Cerebellar nuclear complex (tissue), 1 donor: ENCODE data around the gene CWC27.
"Not testable (repeated sequence)": the region's sequence is repeated elsewhere in the genome, so short reads cannot be mapped to it uniquely, and the experiment has no call there.

Source experiments
- DNase-seq, 2 experiments: peaks; one replicate each; lab custom pipeline; 2025; lab: John Stamatoyannopoulos, UW

Gene CWC27

GRCh38 chr5:64925123-64925522 is 156.4 kb downstream of the CWC27 start:
- no peak for DNase-seq

GRCh38 chr5:64929833-64930232 is 161.1 kb downstream of the CWC27 start:
- DNase-seq = no peak

DNA sequence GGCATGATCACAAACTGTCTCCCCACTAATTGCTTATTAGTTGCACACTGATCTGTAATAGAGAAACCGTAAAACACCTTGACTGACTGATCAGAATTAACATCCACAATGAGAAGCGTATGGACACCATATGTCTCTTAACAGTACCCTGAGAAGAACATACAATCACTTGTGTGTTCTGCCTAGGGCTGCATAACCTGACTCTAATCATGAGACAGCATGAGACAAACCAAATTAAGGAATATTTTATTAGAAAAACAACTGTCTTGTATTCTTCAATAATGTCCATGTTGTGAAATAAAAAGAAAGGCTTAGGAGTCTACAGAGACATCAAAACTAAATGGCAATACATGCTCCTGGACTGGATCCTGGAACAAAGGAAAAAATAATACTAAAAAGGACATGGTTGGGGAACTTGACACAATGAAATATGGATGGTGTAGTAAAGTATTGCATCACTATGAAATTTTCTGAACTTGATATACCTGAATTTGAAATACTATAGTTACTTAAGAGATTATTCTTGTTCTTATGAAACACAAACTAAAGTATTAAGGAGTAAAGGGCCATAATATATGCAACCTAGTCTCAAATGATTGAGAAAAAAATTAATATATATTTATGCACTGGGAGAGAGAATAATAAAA is 162.1 kb downstream of the CWC27 start:
- no peak for DNase-seq

- not testable (repeated sequence) for DNase-seq
Observed at GRCh38 chr5:64939422-64939771, 170.7 kb downstream of the CWC27 start.

DNA sequence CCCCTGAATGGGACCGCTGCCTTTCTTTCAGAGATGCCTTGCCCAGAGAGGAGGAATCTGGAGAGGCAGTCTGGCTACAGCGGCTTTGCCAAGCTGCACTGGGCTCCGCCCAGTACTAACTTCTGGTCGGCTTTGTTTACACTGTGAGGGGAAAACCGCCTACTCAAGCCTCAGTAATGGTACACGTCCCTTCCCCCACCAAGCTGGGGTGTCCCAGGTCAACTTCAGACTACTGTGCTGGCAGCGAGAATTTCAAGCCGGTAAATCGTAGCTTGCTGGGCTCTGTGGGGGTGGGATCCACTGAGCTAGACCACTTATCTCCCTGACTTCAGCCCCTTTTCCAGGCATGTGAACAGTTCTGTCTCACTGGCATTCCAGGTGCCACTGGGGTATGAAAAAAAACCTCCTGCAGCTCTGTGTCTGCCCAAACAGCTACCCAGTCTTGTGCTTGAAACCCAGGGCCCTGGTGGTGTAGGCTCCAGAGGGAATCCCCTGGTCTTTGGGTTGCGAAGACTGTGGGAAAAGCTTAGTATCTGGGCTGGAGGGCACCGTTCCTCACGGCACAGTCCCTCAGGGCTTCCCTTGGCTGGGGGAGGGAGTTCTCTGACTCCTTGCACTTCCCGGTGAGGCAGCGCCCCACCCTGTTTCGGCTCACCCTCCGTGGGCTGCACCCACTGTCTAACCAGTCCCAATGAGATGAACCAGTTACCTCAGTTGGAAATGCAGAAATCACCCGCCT is 171.2 kb downstream of the CWC27 start:
- no peak for DNase-seq

DNA sequence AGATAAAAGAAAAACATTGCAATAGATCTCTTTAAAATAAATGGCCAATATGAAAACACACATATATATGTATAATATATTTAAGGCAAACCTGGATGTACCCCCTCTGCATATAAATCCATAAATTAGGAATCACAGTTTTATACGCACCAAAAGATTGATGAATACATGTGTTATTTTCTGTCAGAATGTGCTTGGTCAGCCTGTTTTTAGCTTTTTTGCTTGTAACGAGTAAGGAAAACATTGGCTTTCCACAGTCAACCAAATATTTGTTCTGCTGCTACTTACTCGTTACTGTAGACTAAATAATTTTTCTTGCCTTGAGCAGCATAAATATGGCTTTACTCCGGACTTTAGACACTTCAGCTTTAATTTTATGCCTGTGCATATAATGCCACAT is 173.7 kb downstream of the CWC27 start:
- no peak for DNase-seq

DNA sequence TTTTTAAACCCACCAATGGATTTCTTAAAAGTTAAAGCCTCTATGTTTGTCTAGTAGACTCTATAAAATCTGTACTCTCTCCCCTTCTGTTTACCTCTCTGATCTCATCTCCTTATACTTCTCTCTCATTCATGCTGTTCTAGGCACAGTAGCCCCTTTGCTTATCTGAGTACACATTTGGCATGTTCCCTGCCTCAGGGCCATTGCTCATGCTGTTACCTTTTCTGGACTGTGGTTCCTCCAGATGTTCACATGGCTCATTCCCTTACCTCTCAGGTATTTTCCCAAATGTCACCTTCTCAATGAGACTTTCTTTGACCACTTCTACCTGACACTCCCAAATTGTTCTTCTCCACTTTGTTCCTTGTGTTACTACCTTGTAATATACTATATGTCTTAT is 176.1 kb downstream of the CWC27 start:
- DNase-seq = no peak

GRCh38 chr5:64947031-64947430 is 178.3 kb downstream of the CWC27 start:
- no peak for DNase-seq

GRCh38 chr5:64947801-64948200 is 179.1 kb downstream of the CWC27 start:
- no peak for DNase-seq

- no peak for DNase-seq
Observed at GRCh38 chr5:64949331-64949730, 180.6 kb downstream of the CWC27 start.

GRCh38 chr5:64952951-64953673 is 184.4 kb downstream of the CWC27 start:
- no peak for DNase-seq

GRCh38 chr5:64954518-64954917 is 185.8 kb downstream of the CWC27 start:
- no peak for DNase-seq

DNA sequence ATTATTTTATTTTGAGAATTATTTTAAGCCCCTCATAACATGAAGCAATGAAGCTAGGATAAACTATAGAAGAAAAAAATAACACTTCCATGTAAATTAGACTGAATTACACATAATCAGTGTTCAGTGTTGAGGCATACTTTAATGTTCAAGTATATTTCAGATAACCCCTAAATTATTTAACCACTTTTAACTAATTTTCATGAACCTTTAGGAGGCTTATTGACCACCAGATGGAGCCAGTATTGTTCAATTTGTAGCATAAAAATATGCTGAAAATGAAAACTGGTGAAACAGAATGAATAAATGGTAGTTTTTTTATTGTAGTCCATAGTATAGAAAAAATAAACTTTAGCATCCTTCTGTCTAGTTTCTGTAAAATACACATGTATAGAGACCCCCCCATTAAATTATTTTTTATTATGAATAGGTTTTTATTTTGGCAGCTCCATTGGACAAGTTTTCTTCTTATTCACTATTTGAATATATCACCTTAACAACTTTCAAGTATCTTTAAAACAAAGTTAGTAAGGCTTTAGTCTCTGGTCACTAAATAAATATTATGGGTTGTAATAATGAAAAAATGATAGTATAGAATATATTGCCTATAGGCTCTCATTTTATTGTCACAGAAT is 190.1 kb downstream of the CWC27 start:
- DNase-seq = no peak

DNA sequence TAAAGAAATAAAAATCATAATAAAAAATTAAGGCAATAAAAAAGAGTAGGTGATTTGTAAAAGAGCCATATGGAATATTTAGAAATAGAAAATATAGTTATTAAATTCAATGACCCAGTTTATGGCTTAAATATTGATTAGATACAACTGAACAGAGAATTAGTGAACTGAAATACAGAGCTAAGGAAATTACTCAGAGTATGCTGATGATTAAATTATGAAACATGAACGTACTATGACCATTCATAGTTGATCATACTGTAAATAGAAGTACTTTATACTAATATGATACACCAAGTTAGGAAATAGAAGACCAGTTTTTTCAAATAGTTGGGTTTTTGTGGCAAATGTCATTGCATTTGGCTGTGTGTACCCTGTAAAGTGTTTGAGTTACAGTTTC is 194.5 kb downstream of the CWC27 start:
- DNase-seq = no peak

DNA sequence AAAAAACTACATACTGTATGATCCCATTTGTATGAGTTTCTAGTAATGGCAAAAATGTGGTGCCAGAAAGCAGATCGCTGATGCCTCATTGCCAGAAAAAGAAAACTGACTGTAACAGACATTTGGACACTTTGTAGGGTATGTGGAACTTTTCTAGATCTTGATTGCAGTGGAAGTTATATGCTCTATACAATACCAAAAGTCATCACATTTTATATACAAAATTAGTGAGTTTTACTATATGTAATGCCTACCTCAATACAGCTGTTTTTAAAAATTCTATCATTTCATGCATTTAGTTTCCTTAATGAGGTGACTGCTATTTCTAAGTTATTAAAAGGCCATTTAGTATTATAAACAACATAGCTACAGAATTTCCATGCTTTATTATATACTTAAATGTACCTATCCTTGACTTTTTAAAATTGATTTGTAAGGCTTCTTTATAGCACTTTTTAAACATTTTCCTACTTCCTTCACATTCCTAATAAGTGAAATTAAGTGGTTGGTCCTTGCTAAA is 199.9 kb downstream of the CWC27 start:
- DNase-seq = no peak

DNA sequence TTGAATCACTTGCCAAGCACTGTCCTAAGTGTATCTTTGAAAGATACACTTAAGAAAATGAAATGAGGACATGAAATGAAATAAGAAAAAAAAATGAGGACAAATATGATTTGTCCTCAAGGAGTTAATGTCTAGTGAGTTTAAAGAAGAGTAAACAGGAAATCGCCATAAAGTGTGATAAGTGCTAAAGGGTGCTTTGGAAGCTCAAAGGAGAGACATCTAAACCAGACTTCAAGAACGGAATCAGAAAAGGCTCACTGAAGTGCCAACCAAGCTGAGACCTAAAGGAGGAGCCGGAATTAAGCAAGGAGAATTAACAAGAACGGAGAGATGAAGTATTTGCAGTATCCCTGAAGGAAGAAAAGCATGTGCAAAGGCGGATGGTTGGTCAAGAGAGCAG is 200.8 kb downstream of the CWC27 start:
- no peak for DNase-seq

- no peak for DNase-seq
Observed at GRCh38 chr5:64971513-64971912, 202.8 kb downstream of the CWC27 start.

DNA sequence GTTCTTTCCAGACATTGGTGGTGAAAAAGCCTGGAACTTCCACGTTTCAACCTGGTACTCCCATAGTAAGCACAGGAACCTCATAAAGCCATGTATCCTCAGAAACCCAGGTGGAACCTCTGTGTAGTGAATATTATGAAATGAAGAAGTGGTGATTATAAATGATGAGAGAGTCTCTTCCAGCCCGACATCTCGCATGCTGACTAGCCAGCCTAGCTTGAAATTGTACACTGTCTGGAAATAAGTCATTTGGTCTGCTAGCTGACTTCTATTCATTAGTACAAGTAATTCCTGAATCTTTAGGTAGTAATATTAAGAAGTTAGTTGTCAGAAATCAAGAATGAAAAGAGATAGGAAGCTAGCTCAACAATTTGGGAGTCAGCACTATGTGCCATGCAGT is 203.3 kb downstream of the CWC27 start:
- DNase-seq = no peak

DNA sequence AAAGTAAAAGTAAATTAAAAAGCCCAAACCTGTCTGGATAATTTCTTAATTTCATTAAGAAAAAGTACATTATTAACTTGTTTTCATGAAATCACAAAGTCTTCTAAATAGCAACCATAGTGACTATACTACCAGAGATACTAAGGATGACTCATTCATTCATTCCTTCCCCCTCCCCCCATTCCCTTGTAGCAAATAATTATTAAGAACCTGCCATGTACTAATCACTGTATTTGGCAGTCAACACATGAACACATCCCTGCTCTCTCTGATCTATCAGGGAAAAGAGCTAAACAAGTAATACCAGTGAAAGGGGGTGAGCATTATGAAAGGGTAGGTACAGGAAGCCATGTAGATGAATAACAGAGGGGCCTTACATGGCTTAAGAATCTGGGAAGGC is 203.9 kb downstream of the CWC27 start:
- no peak for DNase-seq

DNA sequence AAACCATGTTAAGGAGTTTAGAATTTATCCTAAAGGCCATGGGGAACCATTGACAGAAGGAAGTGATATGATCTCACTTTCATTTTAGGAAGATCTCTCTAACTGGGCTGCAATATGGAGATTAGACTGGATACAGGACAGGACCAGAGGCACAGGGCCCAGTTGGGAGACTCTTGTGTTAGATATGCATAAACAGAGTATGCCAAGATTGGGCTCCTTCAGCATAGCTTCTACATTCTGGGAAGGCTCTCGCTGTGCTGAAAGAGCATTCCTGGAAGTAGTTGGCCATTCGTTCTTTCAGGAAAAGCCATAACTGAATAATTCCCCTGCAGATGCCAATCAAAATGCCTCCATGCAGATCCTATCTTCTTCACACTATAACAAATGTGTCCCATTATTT is 204.5 kb downstream of the CWC27 start:
- no peak for DNase-seq

DNA sequence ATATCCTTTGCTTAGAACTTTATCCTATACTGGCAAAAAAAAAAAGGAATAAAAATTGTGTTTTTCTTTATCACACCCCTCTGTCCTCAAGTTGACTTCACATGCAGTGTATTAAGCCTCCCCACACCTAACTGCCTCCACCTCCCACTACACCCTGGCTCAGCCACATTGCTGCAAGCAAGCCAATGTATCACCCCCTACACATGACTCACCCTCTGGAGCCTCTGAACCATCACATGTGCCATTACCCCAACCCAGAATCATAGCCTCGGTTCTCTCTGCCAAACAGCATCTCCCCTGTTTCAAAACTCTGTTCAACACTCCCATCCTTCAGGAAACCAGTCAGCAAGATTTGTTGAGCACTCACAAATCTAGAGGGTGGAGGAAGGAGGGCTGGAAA is 209.0 kb downstream of the CWC27 start:
- no peak for DNase-seq

DNA sequence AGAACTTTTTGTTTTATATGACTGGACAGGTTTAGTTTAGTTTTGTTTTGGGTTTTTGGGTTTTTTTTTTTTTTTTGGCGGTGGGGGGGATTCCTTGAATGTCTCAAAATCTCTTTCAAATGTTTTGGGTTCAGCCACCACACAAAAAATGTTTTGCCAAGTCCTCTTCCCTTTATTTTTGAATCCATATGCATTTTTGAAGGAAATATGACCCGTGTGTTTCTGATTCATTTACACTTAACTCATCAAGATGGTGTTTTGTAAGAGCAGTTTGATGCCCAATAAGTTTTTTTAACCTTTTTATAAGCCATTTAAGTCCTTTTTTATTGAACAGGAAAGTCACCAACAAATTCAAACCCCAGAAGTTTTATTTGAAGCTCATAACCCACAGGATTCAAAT is 209.8 kb downstream of the CWC27 start:
- DNase-seq = no peak

DNA sequence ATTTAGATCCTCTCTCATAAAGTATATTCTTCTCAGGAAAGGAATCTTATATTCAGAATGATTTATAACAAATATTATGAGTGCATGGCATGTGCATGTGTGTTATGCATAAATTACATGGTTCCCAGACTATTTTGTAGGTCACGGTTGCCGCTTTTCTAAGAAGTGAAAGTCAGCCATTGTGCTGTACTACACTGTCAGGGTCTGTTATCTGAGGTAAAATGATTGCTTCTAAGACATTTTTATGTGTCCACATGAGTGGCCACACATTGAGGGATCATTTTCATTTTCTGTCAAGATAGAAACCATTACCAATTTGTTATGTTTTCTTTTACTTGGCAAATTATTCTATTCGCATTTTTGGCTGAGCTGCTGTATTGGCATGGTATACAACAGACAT is 210.8 kb downstream of the CWC27 start:
- no peak for DNase-seq
